Gastrocnemius medialis (tissue), 4 donors: ENCODE data around the gene ATXN1. TPM values are rescaled to one million over a fixed set of nuclear protein-coding genes. Genes with fewer than 3 reads are reported as not detected.
A peak's percentile ranks its signal among the peaks of the same experiment; 100 is the strongest.

Experiments
- ATAC-seq, 2 donors: fragments of 150-250 bp; one replicate each; pipeline ENCODE4 v1.9.1; 2016
- DNase-seq, 2 donors: peaks; one replicate each; pipeline ENCODE4 v3.0.0-alpha.2; 2019
- H3K27ac ChIP-seq, 4 donors: fragments of 200-600 bp; sonication (generic); 1 replicate in 1 of 4; 2 replicates in 3 of 4; pipeline ENCODE4 v1.5.1; 2016 to 2018; ENCODE audit warnings: mild to moderate bottlenecking in 2 of 4, moderate library complexity in 1 of 4
- H3K27me3 ChIP-seq, 3 donors: fragments of 200-600 bp; sonication (generic) in 2 of 3; 1 replicate in 1 of 3; 2 replicates in 2 of 3; pipeline versions ENCODE4 v1.5.1 to v1.6.0; 2016 to 2019; ENCODE audit warnings: mild to moderate bottlenecking in 1 of 3, moderate library complexity in 1 of 3
- H3K36me3 ChIP-seq, 2 donors: fragments of 200-600 bp; sonication (generic) in 1 of 2; one replicate each; pipeline ENCODE4 v1.5.1; 2017 to 2018
- H3K4me1 ChIP-seq, 2 donors: fragments of 200-600 bp; sonication (generic) in 1 of 2; one replicate each; pipeline ENCODE4 v1.5.1; 2016 to 2017; ENCODE audit warnings: mild to moderate bottlenecking in 2 of 2
- H3K4me3 ChIP-seq, 4 donors: fragments of 200-600 bp; sonication (generic) in 3 of 4; 1 replicate in 1 of 4; 2 replicates in 3 of 4; pipeline ENCODE4 v1.5.1; 2016 to 2019; ENCODE audit warnings: mild to moderate bottlenecking in 2 of 4
- H3K9me3 ChIP-seq, 3 donors: fragments of 200-600 bp; sonication (generic) in 2 of 3; 1 replicate in 1 of 3; 2 replicates in 2 of 3; pipeline ENCODE4 v1.5.1; 2016 to 2019
- CTCF ChIP-seq, 5 experiments: fragments of 450-650 bp in 3 of 5; fragments of 200-600 bp in 2 of 5; sonication (generic) in 2 of 5; IDR thresholded peaks in 4 of 5; conservative IDR thresholded peaks in 1 of 5; 1 replicate in 4 of 5; 2 replicates in 1 of 5; pipeline ENCODE4 v1.5.1; 2016 to 2019; ENCODE audit warnings: antibody characterized with exemption in 5 of 5, mild to moderate bottlenecking in 3 of 5, moderate library complexity in 3 of 5
- POLR2A ChIP-seq, 2 donors: fragments of 450-650 bp; IDR thresholded peaks; one replicate each; pipeline ENCODE4 v1.6.1; 2017; ENCODE audit warnings: antibody characterized with exemption in 2 of 2, mild to moderate bottlenecking in 2 of 2, moderate library complexity in 2 of 2
- in situ Hi-C, 4 donors: fragments of 200-750 bp; cut with MboI; loops; one replicate each; pipeline versions ENCODE4 v1.15.0 to v1.8.0; 2017; ENCODE audit warnings: low sequenced_read_pairs in 4 of 4
- intact Hi-C: fragments of 100-400 bp; cut with DNase I; formaldehyde crosslinking; loops from one replicate; pipeline ENCODE4 v1.15.1; 2023; ENCODE audit warnings: low total_unique reads
- total RNA-seq, 4 donors: library from RNA; depleted of rRNA; stranded (reverse); fragments of >200 nt; gene quantifications; one replicate each; pipeline versions ENCODE4 v1.1.0 to v1.2.3, GENCODE V29; 2016

Gene ATXN1
- total RNA-seq, 4 donors from 2014 or later = 21.8 to 42.9 (median 33.1) TPM

DNA sequence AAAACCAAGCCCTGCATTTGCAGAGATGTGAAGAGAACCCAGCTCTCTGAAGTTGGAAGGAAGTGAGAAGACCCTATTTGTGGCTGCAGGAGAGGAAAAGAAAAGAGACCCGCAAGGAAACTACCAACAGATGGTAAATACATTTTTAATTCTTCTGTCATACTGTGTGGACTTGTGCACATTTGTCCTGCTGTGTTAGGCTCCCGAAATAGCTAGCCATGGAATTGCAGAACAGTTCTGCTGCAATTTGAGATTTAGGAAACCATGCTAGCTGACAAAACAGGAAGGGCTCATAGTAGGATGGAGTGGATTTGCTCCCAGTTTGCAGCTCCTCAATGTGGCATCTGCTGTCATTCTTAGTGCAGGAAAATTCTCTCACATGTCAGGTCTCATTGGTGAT is 12.1 kb upstream of the ATXN1 start:
- H3K4me1 ChIP-seq = peaks cover 22 to 26% of the 10 kb centered on the region in 2 donors
- no peaks in the 10 kb centered on the region for H3K36me3 ChIP-seq
- H3K9me3 ChIP-seq = no peaks in the 10 kb centered on the region
- H3K27me3 ChIP-seq = no peaks in the 10 kb centered on the region
- H3K4me3 ChIP-seq = no peak overlapping the region
- TF ChIP-seq POLR2A (IDR thresholded peaks at IDR 0.05) (no peak), CTCF (IDR thresholded peaks at IDR 0.05 in 4 of 5, conservative IDR thresholded peaks at IDR 0.05 in 1 of 5) (no peak)
- DNase-seq (no peak), ATAC-seq (peak; percentile 50 to 57)
- H3K27ac ChIP-seq = peak overlapping the region in 3 of 4 donors; percentile 4 to 21 (median 16)
- in situ Hi-C loops = loop anchor here (5.0 to 10.0 kb wide), 4 partner anchors 191 to 439 kb away; no protein-coding TSS in a partner anchor
- intact Hi-C loops = no loop called here

DNA sequence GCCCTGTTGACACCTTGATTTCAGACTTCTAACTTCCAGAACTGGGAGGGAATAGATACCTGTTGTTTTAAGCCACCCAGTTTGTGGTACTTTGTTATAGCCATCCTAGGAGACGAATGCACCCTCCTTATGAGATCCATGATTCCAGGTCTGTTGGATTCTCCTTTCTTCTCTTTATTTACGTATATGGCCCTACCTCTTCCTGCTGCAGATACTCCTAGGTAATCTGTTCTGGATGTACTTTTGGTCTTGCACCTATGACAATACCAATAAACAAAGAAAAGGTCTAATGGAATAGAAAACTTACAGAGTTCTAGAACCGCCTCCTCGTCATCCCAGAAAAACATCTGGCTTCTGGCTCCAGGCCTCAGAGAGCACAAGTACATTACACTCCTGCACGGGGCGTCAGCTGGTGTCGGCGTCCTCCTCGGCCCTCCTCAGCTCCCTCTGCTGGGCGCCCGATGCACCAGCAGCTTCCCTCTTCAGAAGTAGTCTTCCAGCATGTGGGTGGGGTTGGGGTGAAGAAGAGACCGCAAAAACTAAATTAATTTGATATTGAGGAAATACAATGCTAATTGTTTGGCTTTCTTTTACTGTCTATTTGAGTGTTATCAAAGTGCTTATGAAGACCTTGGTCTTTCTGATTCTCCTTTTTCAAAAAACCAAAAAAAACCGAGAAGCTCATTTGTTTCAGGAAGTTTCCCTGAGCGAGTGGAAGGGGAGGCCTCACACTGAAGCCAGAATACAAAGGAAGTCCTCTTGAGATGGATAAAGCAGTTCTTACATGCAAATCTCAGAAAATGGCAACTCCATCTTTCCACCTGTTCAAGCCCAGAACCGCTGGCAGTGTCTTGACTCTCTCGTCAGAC is 9.7 kb upstream of the ATXN1 start:
- H3K27ac ChIP-seq = peak overlapping the region; percentile 40 to 47 (median 44)
- H3K4me1 ChIP-seq = peaks cover 27 to 28% of the 10 kb centered on the region in 2 donors
- peak; percentile 60 to 69 for ATAC-seq
- TF ChIP-seq CTCF (IDR thresholded peaks at IDR 0.05 in 4 of 5, conservative IDR thresholded peaks at IDR 0.05 in 1 of 5) (peak; percentile 91 to 96 (median 94)), POLR2A (IDR thresholded peaks at IDR 0.05) (no peak)
- peak; percentile 79 to 81 for DNase-seq
- no peaks in the 10 kb centered on the region for H3K9me3 ChIP-seq
- intact Hi-C loops (loop anchor here (2.0 kb wide), 1 partner anchor 260 kb away; no protein-coding TSS in a partner anchor), in situ Hi-C loops (loop anchor here (5.0 to 10.0 kb wide), 4 partner anchors 194 to 436 kb away; no protein-coding TSS in a partner anchor)
- H3K4me3 ChIP-seq = no peak overlapping the region
- no peaks in the 10 kb centered on the region for H3K27me3 ChIP-seq
- no peaks in the 10 kb centered on the region for H3K36me3 ChIP-seq

- no peak overlapping the region for H3K4me3 ChIP-seq
- no peak for DNase-seq
- in situ Hi-C loops (loop anchor here (5.0 to 10.0 kb wide), 6 partner anchors 195 to 438 kb away; no protein-coding TSS in a partner anchor), intact Hi-C loops (loop anchor here (2.0 to 10.0 kb wide), 3 partner anchors 259 to 935 kb away; partner anchors contain the start of gene NUP153)
- no peak for ATAC-seq
- peaks cover 27 to 28% of the 10 kb centered on the region in 2 donors for H3K4me1 ChIP-seq
- peak overlapping the region in 3 of 4 donors; percentile 41 to 47 (median 47) for H3K27ac ChIP-seq
- no peaks in the 10 kb centered on the region for H3K9me3 ChIP-seq
- TF ChIP-seq POLR2A (IDR thresholded peaks at IDR 0.05) (no peak), CTCF (IDR thresholded peaks at IDR 0.05 in 4 of 5, conservative IDR thresholded peaks at IDR 0.05 in 1 of 5) (no peak)
- H3K36me3 ChIP-seq = no peaks in the 10 kb centered on the region
- H3K27me3 ChIP-seq = no peaks in the 10 kb centered on the region
These were observed 8.7 kb upstream of the ATXN1 start for GRCh38 chr6:16769986-16770376.

GRCh38 chr6:16769131-16769985 is 8.1 kb upstream of the ATXN1 start:
- TF ChIP-seq CTCF (IDR thresholded peaks at IDR 0.05 in 4 of 5, conservative IDR thresholded peaks at IDR 0.05 in 1 of 5) (no peak), POLR2A (IDR thresholded peaks at IDR 0.05) (no peak)
- ATAC-seq (peak; percentile 64 to 71), DNase-seq (peak; percentile 38 to 61)
- H3K9me3 ChIP-seq = no peaks in the 10 kb centered on the region
- H3K4me1 ChIP-seq = peaks cover 27 to 28% of the 10 kb centered on the region in 2 donors
- H3K27me3 ChIP-seq = no peaks in the 10 kb centered on the region
- no peaks in the 10 kb centered on the region for H3K36me3 ChIP-seq
- in situ Hi-C loops (loop anchor here (5.0 to 10.0 kb wide), 4 partner anchors 255 to 437 kb away; no protein-coding TSS in a partner anchor), intact Hi-C loops (loop anchor here (10.0 kb wide), 2 partner anchors 635 to 935 kb away; partner anchors contain the start of gene NUP153)
- H3K27ac ChIP-seq = peak overlapping the region; percentile 41 to 62 (median 43)
- H3K4me3 ChIP-seq = no peak overlapping the region
